D341Med (cell line): ENCODE data around the gene DNM2.
A peak's percentile ranks its signal among the peaks of the same experiment; 100 is the strongest.
"Not testable (repeated sequence)": the region's sequence is repeated elsewhere in the genome, so short reads cannot be mapped to it uniquely, and the experiment has no call there.

Experiments used
- DNase-seq: peaks from one replicate; pipeline ENCODE4 v3.0.0; 2012; ENCODE audit warnings: low spot score

DNM2 gene

GRCh38 chr19:10870501-10870954 is 152.6 kb downstream of the DNM2 start:
- DNase-seq = no peak

- DNase-seq = peak; percentile 99
Observed at GRCh38 chr19:10870955-10871603, 153.2 kb downstream of the DNM2 start, which contains the start of gene CARM1. TSS of gene CARM1 (plus strand) at chr19:10871553. CDS start at chr19:10871703, 150 bp downstream.

DNA sequence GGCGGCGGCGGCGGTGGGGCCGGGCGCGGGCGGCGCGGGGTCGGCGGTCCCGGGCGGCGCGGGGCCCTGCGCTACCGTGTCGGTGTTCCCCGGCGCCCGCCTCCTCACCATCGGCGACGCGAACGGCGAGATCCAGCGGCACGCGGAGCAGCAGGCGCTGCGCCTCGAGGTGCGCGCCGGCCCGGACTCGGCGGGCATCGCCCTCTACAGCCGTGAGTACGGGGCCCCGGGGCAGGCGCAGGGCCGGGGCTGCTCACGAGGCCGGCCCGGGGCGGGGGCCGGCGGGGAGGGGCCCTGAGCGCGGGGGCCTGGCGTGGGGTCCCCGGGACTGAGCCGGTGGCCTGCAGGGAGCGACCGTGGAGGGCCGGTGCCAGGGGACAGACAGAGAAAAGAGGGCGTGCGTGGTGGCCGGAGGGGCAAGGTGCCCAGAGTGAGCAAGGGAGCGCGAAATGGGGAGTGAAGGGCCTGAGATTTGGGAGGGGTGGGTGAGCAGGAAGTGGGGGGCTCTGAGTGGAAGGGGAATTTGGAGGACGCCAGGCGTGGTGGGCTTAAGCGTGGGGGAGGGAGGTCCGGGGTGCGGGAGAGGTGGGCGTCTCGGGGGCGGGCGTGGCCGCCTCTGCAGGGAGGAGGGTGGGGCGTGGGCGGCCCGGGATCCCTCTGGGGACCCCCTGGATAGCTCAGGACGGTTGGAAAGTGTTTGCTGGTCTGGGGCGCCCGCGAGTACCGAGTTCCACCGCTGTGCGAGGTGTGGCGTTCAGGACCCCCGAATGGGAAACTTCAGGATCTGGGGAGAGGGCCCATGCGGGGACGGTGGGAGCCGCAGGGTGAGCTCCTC is 154.0 kb downstream of the DNM2 start:
- peak; percentile 84 for DNase-seq

DNA sequence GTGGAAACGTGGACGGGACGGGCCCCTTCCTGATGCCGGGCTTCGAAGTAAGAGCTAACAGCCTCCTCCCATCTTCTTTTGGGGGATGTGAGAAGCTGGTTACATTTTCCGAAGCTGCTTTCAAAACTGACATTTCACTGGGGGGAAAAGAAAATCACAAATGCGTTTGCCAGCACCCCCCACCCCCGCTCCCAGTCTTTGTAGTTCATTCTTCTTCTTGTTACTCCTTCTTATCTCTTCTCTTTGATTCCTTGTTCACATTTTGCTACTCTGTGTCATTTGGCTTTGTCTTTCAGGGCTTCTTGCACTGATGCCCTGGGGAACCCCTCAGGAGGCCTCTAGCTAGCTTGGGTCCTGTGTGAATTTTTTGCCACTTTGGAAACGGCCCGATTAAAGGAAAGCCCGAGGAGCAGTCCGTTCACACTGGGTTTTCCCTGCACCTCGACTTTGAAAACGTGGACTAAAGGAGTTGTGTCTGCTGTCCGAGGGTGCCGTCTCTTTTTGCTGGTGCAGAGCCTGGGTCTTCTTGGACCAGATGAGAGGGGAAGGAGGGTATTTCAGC is 154.7 kb downstream of the DNM2 start:
- DNase-seq = no peak

- DNase-seq = no peak
Observed at GRCh38 chr19:10874024-10874423, 156.1 kb downstream of the DNM2 start.

DNA sequence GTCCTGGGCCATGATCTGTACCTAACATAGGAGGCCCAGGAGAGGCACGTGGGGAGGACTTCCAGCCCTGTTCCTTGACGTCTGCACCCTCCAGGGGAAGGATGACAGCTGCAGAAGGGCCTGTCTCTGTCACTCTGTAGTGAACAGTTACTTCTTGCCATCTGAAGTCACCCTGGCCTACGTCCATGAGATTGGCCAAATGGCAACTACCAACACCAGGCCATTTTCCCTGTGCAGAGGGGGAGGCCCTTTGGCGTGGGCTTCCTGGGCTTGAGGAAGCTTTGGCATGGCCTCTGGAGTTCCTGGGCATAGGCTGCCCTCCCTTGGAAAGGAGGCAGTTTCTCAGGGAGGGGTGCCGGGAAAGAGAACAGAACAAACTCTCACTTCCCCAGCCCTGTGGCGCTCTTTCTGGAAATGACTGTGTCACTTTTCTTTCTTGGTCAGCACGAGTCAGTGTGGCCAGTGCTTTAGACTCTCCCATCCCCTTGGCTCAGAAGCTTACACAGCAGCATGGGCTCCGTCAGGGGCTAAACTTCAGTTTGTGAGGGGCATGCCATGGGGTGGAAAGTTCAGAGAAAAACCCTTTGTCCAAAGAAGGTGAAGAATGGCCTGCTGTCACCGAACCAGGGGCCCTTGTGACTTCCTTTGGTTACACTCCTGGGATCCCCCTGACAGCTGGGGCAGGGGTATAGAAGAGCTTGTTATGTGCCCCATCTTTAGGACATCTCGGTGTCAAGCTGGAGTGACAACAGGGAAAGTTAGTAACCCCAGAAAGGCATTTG is 158.8 kb downstream of the DNM2 start:
- no peak for DNase-seq

DNA sequence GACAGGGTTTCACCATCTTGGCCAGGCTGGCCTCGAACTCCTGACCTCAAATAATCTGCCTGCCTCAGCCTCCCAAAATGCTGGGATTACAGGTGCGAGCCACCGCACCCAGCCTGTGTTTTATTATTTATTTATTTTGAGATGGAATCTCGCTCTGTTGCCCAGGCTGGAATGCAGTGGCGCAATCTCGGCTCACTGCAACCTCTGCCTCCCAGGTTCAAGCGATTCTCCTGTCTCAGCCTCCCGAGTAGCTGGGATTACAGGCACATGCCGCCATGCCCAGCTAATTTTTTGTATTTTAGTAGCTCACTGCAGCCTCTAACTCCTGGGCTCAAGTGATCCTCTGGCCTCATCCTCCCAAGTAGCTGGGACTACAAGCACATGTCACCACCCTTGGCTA is 159.7 kb downstream of the DNM2 start:
- DNase-seq = not testable (repeated sequence)

DNA sequence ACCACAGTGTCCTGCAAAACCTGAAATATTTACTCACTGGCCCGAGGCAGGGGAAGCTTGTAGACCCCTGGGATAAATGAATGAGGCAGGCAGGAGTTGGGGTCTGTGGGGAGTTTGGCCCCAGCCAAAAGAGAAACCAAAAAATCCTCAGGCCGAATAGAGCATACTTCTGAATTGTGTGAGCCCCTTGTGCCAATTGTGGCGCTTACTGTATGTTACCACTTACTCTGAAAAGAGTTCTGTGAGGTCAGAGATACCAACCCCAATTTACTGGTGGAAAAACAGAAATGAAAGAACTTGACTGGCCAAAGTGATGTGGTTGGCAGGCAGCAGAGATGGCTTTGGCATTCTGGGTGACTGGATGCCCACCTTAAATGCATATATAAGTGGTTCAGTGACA is 160.4 kb downstream of the DNM2 start:
- DNase-seq = no peak
